NCI-H774 (cell line): ENCODE measurements around the gene PAFAH1B1.

Source experiments
- DNase-seq: peaks from one replicate; lab custom pipeline; 2025; lab: John Stamatoyannopoulos, UW

Gene PAFAH1B1

DNA sequence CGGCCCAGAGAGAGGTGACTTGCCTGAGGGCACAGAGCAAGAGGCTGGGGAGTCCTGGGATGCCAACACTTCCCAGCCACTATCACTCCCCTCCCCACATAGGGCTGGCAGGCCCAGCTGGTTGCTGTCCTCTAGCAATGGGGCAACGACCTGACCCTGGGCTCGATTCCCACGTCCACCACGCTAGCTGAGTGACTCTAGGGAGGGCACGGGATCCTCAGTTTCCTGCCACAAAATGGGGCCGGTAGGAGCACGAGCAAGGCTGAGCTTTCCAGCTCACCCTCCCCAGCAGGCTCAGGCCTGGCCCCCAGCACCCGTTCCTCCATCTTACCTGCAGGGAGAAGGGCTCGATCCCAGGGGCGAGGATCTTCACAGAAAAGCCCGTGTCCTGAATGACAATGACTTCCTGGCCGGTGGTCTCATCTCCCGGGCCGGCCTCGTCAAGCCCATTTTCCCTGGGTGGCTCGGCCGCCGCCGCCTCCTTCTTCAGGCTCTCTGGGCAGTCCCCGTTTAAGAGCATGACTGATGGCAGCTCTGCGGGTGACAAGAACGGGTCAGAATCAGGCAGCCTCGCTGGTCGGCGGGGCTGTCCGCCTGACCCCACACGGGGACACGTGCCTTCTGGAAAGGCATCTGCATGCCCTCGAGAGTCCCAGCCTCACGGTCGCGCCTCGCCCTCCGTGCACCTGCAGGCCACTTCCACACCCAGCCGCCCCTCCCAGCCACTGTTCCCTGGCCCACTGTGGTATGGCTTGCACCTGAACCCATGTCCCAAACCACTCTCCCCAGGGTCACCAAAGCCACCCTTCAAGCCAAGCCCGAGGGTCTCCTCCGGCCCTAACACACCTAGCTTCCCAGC lies 110.8 kb downstream of the PAFAH1B1 start:
- no peak for DNase-seq

DNA sequence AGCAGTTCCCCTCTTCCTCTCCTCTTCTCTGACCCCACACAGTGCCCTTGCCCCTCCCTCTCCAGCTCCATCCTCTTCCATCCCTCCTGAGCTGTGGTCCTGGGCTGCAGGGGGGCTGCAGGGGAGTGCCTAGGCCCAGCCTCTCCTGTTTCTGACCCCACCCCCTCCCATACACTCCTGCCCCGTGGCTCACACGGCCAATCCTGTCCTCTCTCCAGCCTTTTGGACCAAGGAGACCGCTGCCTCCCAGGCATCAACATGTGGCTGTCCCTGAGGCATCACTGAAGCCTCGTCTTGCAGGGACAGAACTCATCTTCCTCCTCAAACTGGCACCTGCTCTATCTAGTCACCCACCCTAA lies 111.4 kb downstream of the PAFAH1B1 start:
- DNase-seq = no peak

- no peak for DNase-seq
Measured at GRCh38 chr17:2705263-2705662, 111.8 kb downstream of the PAFAH1B1 start.

GRCh38 chr17:2705888-2706795 lies 112.7 kb downstream of the PAFAH1B1 start:
- DNase-seq = no peak

DNA sequence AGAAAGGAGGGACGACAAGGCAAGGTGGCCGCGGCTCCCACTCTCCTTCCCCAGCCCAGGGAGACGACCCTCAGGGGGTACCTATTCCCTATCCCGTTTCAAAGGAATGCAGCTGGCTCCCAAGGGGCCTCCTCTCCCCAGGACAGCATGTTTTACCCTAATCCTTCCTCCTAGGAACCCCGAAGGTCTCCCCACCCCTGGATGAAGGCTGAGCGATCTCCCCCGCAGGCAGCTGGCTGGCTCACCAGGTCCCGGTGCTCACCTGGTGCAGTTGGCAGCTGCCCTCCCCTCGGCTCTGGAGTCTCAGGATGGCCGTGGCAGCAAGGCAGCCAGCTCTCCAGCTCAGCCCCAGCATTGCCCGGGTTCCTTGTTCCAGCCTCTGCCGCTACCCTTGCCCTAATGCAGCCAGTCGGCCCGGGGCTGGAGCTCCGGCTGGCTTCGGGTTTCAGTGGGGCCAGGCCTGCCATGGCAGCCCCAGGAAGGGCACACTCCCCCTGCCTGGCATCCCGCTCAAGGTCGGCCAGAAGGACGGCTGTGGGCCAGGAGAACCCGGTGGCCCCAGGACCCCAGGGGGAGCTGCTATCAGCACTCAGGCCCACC lies 113.6 kb downstream of the PAFAH1B1 start:
- DNase-seq = no peak

DNA sequence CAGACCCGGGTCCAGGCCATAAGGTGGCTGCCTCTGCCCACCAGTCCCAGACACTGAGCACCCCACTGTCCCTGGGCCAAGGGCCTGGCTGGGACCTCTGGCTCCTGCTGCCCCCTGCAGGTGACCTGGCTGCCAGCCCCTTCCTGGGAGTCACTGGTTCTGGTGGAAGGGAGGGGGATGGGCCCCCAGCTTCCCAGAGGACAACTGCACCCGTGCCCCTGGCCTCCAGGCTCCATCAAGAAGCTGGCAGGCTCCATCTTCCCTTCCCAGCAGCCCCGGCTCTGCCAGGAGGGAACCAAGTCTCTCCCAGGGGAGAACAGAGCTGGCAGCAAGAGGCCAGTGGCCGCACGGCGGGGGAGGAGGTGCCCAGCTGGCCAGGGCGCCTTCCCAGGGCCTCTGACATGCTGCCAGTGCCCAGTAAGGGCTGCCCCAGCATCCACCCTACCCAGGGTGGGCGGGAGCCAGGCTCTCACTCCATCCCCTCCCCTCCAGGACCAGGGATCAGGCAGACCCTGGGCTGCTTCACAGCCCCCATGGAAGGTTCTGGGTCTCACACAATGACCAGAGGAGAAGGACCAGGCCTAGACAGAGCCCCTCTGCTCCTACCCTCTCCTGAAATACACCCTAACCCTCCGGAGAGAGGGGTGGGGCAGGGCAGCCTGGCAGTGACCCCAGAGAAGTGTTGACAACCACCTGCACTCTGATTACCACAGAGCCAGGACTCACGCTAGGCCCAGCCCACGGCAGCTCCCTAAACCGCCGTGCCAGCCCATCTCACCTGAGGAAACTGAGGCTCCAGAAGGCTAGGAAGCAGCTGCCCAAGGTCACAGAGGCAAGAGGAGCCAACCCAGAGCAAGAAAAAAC lies 114.5 kb downstream of the PAFAH1B1 start:
- no peak for DNase-seq

DNA sequence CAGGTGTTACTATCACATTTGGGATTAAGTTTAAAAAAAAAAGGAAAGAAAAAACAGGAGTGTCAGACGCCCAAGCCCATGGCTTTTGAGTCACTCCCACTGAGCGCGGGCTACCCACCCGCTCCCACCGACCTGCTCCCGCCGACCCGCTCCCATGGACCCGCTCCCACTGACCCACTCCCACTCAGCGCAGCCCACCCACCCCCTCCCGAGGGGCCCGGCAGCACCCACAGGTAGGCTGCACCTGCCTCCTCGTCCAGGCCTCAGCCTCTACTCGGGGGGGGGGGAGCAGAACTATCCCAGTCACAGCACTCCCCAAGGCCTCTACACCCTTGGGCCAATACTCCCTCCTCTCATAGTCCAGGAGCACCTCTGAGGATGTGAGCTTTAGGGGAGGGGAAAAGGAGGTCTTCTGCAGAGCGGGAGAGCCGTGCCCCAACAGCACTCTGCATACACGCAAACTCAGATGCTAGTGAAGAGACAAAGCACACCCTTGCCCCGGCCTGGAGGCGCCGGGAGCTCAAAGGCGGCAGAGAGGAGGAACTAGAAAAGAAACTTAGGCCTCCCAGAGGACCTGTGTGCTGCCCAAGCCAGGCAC lies 115.2 kb downstream of the PAFAH1B1 start:
- no peak for DNase-seq

- no peak for DNase-seq
Measured at GRCh38 chr17:2709183-2709661, 115.8 kb downstream of the PAFAH1B1 start.

DNA sequence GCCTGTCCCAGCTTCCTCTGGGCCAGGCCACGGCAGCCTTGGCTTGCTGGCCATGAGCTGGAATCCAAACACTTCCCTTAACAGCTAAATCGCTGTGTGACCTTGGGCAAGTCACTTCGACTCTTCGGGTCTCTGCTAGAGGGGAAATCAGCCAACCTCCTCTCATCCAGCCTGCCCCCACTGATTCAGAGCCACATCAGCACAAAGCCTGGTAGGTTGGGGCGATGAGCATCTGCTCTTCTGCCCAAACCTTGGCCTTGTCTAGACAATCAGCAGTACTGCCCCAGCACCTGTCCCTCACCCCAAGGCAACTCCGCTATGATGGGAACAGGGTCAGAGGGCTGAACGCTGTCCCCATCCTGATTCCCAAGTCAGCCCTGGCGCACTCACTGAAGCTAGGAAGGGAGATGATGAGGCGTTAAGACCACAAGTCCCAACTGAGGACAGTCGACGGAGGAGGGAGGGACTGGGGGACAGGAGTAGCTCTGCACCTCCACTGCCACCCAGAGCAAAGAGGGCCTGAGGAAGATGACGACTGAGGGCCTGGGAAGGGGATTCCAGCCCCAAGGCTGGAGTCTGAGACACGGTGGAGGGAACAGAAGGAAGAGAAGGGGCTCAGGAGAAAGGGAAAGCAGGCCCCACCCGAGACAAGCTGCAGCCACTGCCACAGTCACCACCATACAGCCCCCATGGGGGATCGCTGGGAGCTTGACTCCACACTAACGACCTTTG lies 116.8 kb downstream of the PAFAH1B1 start:
- no peak for DNase-seq

DNA sequence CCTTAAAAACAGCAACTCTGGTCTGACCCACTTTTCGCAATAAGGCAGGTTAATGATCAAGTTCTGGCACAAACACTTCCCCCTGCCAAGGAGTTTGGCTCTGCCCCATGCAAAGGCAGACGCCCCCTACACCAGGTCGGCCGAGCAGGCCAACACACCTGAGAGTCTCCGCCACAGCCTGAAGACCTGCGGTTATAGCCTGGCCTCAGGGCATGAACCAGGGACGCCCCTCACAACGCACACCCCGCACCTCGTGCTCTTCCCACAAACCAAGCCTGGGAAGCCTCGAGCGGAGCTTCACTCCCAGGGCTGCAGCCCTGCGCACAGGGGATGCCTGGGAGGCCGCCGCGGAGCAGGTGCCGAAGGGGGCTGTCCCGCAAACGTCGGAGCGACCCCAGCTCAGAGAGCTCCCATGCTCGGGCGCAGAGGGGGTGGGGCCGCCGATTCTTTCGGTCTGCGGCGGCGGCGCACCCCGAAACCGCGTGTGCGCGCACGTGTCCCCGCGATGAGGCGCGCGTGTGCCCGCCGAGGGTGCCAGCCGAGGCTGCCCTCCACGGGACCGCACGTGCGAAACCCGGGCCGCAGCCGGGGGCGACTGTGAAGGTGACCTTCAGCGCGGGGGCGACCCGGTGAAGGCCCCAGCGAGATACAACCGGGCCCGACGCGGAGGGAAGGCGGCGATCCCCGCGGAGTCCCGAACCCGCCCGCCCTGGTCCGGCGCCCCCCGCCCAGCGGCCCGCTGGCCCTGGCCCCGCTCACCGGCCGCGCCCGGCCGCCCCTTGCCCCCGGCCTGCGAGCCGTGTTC lies 117.6 kb downstream of the PAFAH1B1 start:
- no peak for DNase-seq

DNA sequence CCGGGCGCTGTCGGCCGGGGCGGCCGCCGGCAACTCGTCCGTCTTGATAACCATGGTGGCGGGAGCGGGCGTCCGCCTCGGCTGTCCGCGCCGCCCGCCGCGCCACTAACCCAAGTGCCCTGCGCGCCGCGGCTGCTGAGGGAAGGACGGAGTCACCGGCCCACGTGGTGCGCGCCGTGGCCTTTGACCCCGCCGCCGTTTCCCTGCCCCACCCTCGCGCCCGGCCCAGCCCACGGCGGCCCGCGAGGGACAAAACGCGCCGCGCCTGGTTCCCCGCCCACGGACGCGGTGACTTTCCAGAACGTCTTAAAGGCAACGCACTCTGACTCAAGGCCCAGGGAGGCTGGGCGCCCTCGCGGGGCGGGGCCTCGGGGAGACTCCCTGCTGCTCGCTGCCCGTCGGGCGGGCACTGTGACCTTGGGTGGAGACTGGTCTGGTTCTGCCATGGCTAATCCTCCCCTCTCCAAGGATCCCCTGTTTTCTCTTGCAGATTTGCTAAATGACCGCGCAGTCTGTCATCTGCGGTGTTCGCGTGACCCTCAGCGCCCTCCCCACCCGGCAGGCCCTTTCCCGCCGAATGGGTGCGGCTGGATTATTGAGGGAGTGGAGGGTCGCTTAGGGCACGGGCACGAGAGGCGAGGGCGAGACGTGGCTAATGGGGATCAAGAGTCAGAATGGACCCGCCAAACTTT lies 118.3 kb downstream of the PAFAH1B1 start, which contains the start of gene CLUH:
TSS of gene CLUH (minus strand) at position 157 of the 692 bp plus-strand sequence. CDS start at position 54, 103 bp downstream.
- peak; percentile 78 for DNase-seq

GRCh38 chr17:2712300-2713043 lies 119.0 kb downstream of the PAFAH1B1 start:
- no peak for DNase-seq

DNA sequence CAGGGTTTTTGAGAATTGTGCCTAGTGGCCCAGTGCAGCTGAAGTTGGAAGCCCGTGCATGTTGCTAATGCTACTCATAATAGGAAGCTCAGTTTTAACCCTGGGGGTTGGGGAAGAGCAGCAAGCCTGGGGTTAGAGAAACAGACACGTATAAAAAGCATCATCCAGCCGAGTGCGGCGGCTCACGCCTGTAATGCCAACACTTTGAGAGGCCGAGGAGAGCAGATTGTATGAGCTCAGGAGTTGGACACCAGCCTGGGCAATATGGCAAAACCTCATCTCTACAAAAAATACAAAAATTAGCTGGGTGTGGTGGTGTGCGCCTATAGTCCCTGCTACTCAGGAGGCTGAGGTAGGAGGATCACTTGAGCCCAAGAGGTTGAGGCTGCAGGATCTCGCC lies 120.4 kb downstream of the PAFAH1B1 start:
- DNase-seq = no peak

- no peak for DNase-seq
Measured at GRCh38 chr17:2716649-2717048, 123.2 kb downstream of the PAFAH1B1 start.

DNA sequence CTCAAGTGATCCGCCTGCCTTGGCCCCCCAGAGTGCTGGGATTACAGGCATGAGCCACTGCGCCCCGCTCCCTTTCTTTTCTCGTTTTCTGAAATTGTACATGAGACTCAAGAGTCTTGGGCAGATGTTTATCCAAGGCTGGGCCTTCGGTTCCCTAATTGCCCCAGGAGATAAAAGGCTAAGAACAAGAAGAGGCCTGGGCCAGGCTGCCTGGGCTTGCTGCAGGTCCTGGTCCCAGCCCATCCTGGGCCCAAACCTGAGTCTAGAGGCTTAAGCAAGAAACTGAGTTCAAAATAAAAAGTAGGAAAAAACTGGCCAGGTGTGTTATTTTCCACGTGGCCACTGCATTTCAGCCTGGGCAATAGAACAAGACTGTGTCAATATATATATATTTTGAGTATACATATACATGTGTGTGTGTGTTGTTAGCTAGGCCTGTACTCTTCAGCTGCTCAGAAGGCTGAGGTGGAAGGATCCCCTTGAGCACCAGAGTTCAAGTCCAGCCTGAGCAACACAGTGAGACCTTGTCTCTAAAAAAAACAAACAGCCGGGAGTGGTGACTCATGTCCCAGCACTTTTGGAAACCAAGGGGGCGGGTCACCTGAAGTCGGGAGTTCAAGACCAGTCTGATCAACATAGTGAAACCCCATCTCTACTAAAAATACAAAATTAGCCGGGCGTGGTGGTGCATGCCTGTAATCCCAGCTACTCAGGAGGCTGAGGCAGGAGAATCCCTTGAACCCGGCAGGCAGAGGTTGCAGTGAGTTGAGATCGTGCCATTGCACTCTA lies 124.9 kb downstream of the PAFAH1B1 start:
- DNase-seq = no peak

DNA sequence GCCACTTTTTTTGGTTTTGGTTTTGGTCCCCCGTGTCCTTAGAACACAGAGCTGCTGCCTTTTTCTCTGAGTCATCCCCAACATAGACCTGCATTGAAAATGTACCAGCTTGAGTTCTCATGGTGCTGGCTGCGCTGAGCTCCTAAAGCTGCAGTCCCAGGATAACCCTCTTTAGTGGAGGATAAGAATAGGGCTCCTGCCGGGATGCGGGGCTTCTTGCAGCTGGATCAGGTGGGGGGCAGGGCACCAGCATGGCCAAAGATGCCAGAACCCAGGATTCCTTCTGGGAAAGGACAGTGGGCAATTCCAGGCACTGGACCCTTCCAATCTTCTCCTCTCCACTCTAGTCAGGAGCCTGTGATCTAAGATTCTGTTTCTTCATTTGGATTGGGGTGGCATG lies 126.4 kb downstream of the PAFAH1B1 start:
- DNase-seq = no peak

GRCh38 chr17:2721603-2722002 lies 128.1 kb downstream of the PAFAH1B1 start:
- no peak for DNase-seq
